Activated CD4-positive, alpha-beta T cell treated with anti-CD3 and anti-CD28 coated beads, Interleukin-2, amount 50 U/mL, for 4 hours (primary cell): ENCODE data around the gene ANKRD23.
A peak's percentile ranks its signal among the peaks of the same experiment; 100 is the strongest.

ENCODE experiments used
- DNase-seq, 2 experiments: peaks; one replicate each; pipeline ENCODE4 v3.0.0-alpha.2; 2020

The ANKRD23 gene

GRCh38 chr2:96835830-96836229 lies 8.0 kb downstream of the ANKRD23 start:
- DNase-seq = no peak

- no peak for DNase-seq
Observed at GRCh38 chr2:96832754-96833507, 10.9 kb downstream of the ANKRD23 start.

- DNase-seq = no peak
Observed at GRCh38 chr2:96832408-96832753, 11.4 kb downstream of the ANKRD23 start.

GRCh38 chr2:96831679-96832078 lies 12.1 kb downstream of the ANKRD23 start:
- no peak for DNase-seq

- DNase-seq = no peak
Observed at GRCh38 chr2:96830044-96830562, 13.7 kb downstream of the ANKRD23 start.

- no peak for DNase-seq
Observed at GRCh38 chr2:96828874-96829273, 14.9 kb downstream of the ANKRD23 start.

GRCh38 chr2:96828436-96828835 lies 15.4 kb downstream of the ANKRD23 start:
- DNase-seq = no peak

GRCh38 chr2:96826546-96827278 lies 17.1 kb downstream of the ANKRD23 start:
- DNase-seq = no peak

- no peak for DNase-seq
Observed at GRCh38 chr2:96825057-96825456, 18.8 kb downstream of the ANKRD23 start.

GRCh38 chr2:96824079-96824870 lies 19.5 kb downstream of the ANKRD23 start:
- no peak for DNase-seq

- DNase-seq = no peak
Observed at GRCh38 chr2:96823198-96823597, 20.6 kb downstream of the ANKRD23 start.

- DNase-seq = no peak
Observed at GRCh38 chr2:96822786-96823185, 21.0 kb downstream of the ANKRD23 start.

- no peak for DNase-seq
Observed at GRCh38 chr2:96821113-96821675, 22.6 kb downstream of the ANKRD23 start.

- DNase-seq = no peak
Observed at GRCh38 chr2:96819876-96820511, 23.8 kb downstream of the ANKRD23 start.

GRCh38 chr2:96819128-96819875 lies 24.5 kb downstream of the ANKRD23 start:
- no peak for DNase-seq

- no peak for DNase-seq
Observed at GRCh38 chr2:96817882-96818281, 25.9 kb downstream of the ANKRD23 start.

- no peak for DNase-seq
Observed at GRCh38 chr2:96816836-96817702, 26.8 kb downstream of the ANKRD23 start.

- peak; percentile 93 to 94 for DNase-seq
Observed at GRCh38 chr2:96816127-96816835, 27.5 kb downstream of the ANKRD23 start, which contains the start of gene CNNM3. TSS of gene CNNM3 (plus strand) at chr2:96816268. CDS start at chr2:96816278, 10 bp downstream.

GRCh38 chr2:96815326-96816126 lies 28.3 kb downstream of the ANKRD23 start:
- DNase-seq = peak; percentile 18
